BJ (cell line): Measurements from ENCODE around the gene IPO13. TPM values are rescaled to one million over a fixed set of nuclear protein-coding genes. Genes with fewer than 3 reads are reported as not detected.

Source experiments
- CTCF ChIA-PET: fragments of 350-600 bp; formaldehyde crosslinking; extraction: SDS; loops from one replicate; lab custom pipeline; 2021; ENCODE audit warnings: antibody characterized with exemption, inconsistent platforms; lab: Yijun Ruan, JAX
- POLR2A ChIA-PET: fragments of 300-600 bp; sonication (Branson Sonifier 250); formaldehyde crosslinking; extraction: SDS; loops from one replicate; lab custom pipeline; 2021; ENCODE audit warnings: antibody characterized with exemption; lab: Charles Lee
- DNase-seq: peaks from one replicate; pipeline ENCODE4 v3.0.0-alpha.2; 2011; ENCODE audit warnings: low read depth
- H3K27me3 ChIP-seq: 2 replicates; pipeline ENCODE4 v1.6.0; 2011; ENCODE audit warnings: low read length; ENCODE audit not compliant: control insufficient read depth, insufficient read depth
- H3K36me3 ChIP-seq: 2 replicates; pipeline ENCODE4 v1.5.1; 2011; ENCODE audit warnings: low read length; ENCODE audit not compliant: control insufficient read depth, insufficient read depth
- H3K4me3 ChIP-seq: 2 replicates; pipeline ENCODE4 v1.5.1; 2011; ENCODE audit warnings: low read depth, mild to moderate bottlenecking, control low read depth, low read length
- CTCF ChIP-seq: IDR thresholded peaks from 2 replicates; pipeline ENCODE4 v1.5.1; 2011; ENCODE audit warnings: low read depth, mild to moderate bottlenecking, control low read depth, inconsistent platforms, low read length, moderate library complexity; ENCODE audit not compliant: insufficient read depth
- polyA plus RNA-seq: library from polyadenylated mRNA; depleted of rRNA; stranded (reverse); fragments of >200 nt; gene quantifications from 2 replicates; pipeline ENCODE4 v1.2.3, GENCODE V29; 2011

IPO13 gene
- polyA plus RNA-seq, 1 experiment = 24.8 TPM

GRCh38 chr1:43977376-43978263 lies 30.9 kb downstream of the IPO13 start:
- Histone ChIP-seq H3K4me3 (no peak overlapping the region), H3K36me3 (peaks cover 8% of the 10 kb centered on the region), H3K27me3 (no peaks in the 10 kb centered on the region)
- no peak for DNase-seq
- POLR2A ChIA-PET = no interaction called here
- TF ChIP-seq CTCF = no peak
- CTCF ChIA-PET = interaction anchor here (1.0 to 1.3 kb wide), 3 partner anchors 8 to 59 kb away, joined by 3 to 4 read pairs (median 3); partner anchors contain the start of gene DPH2

- POLR2A ChIA-PET = no interaction called here
- H3K27me3 ChIP-seq = no peaks in the 10 kb centered on the region
- CTCF ChIA-PET = interaction anchor here (1.0 kb wide), 1 partner anchor 8 kb away, joined by 3 read pairs; the partner anchor contains the start of gene DPH2
- H3K36me3 ChIP-seq = peaks cover 8% of the 10 kb centered on the region
- TF ChIP-seq CTCF = no peak
- DNase-seq = no peak
- H3K4me3 ChIP-seq = no peak overlapping the region
Observed at GRCh38 chr1:43978264-43978550, 31.5 kb downstream of the IPO13 start.

GRCh38 chr1:43978551-43979260 lies 32.0 kb downstream of the IPO13 start, which contains the start of gene B4GALT2:
Gene B4GALT2 (plus strand): TSS chr1:43979210. CDS start chr1:43981161, 1,951 bp downstream.
- H3K36me3 ChIP-seq = peaks cover 11% of the 10 kb centered on the region
- POLR2A ChIA-PET = no interaction called here
- peak within 1 kb of the TSS; percentile 68 for H3K4me3 ChIP-seq
- DNase-seq = no peak
- no peaks in the 10 kb centered on the region for H3K27me3 ChIP-seq
- no peak for TF ChIP-seq CTCF
- CTCF ChIA-PET = interaction anchor here (1.0 kb wide), 1 partner anchor 9 kb away, joined by 3 read pairs; the partner anchor contains the start of gene DPH2

GRCh38 chr1:43979261-43979527 lies 32.4 kb downstream of the IPO13 start:
- DNase-seq = no peak
- Histone ChIP-seq H3K27me3 (no peaks in the 10 kb centered on the region), H3K4me3 (peak overlapping the region; percentile 68), H3K36me3 (peaks cover 12% of the 10 kb centered on the region)
- ChIA-PET POLR2A (no interaction called here), CTCF (interaction anchor here (1.3 kb wide), 1 partner anchor 10 kb away, joined by 3 read pairs; no protein-coding TSS in a partner anchor)
- TF ChIP-seq CTCF = no peak
